Upper lobe of left lung (tissue), 4 donors: ENCODE results near the gene EPHB2.

Source experiments
- CTCF ChIP-seq, 6 experiments: fragments of 450-650 bp in 4 of 6; fragments of 200-600 bp in 2 of 6; sonication (generic) in 2 of 6; IDR thresholded peaks; one replicate each; pipeline ENCODE4 v1.5.1; 2016 to 2019; ENCODE audit warnings: antibody characterized with exemption in 6 of 6
- EP300 ChIP-seq, 4 donors: sonication (generic); formaldehyde crosslinking; IDR thresholded peaks; one replicate each; pipeline ENCODE4 v1.5.1; 2017; ENCODE audit warnings: antibody characterized with exemption in 4 of 4, control low read depth in 2 of 4
- POLR2A ChIP-seq, 4 donors: fragments of 450-650 bp; IDR thresholded peaks; one replicate each; pipeline ENCODE4 v1.5.1; 2016 to 2017; ENCODE audit warnings: antibody characterized with exemption in 4 of 4, mild to moderate bottlenecking in 2 of 4
- POLR2AphosphoS5 ChIP-seq, 2 donors: sonication (generic); formaldehyde crosslinking; IDR thresholded peaks; one replicate each; pipeline ENCODE4 v1.5.1; 2017; ENCODE audit warnings: antibody characterized with exemption in 2 of 2

- no peak for TF ChIP-seq EP300 (IDR thresholded peaks at IDR 0.05)
- no peak for TF ChIP-seq CTCF (IDR thresholded peaks at IDR 0.05)
- TF ChIP-seq POLR2AphosphoS5 (IDR thresholded peaks at IDR 0.05), result no peak
- no peak for TF ChIP-seq POLR2A (IDR thresholded peaks at IDR 0.05)
These were observed 99.7 kb downstream of the EPHB2 start for GRCh38 chr1:22810378-22810777.
